HEK293 (cell line): ENCODE measurements around the gene WDR11.

ENCODE experiments used
- FEZF1 ChIP-seq: fragments of 450-650 bp; formaldehyde crosslinking; IDR thresholded peaks from 2 replicates; pipeline ENCODE4 v1.5.1; 2016; ENCODE audit warnings: missing biosample characterization, missing genetic modification characterization
- GLIS1 ChIP-seq: fragments of 450-650 bp; formaldehyde crosslinking; IDR thresholded peaks from 2 replicates; pipeline ENCODE4 v1.5.1; 2016; ENCODE audit warnings: missing biosample characterization, missing genetic modification characterization
- PRDM4 ChIP-seq: fragments of 450-650 bp; formaldehyde crosslinking; IDR thresholded peaks from 2 replicates; pipeline ENCODE4 v1.5.1; 2017; ENCODE audit warnings: missing biosample characterization, missing genetic modification characterization
- PRDM6 ChIP-seq: fragments of 450-650 bp; formaldehyde crosslinking; IDR thresholded peaks from 2 replicates; pipeline ENCODE4 v1.5.1; 2017; ENCODE audit warnings: missing biosample characterization, missing genetic modification characterization
- WT1 ChIP-seq: fragments of 450-650 bp; formaldehyde crosslinking; IDR thresholded peaks from 2 replicates; pipeline ENCODE4 v1.5.1; 2016; ENCODE audit warnings: missing biosample characterization, missing genetic modification characterization
- ZBTB17 ChIP-seq: fragments of 450-650 bp; formaldehyde crosslinking; IDR thresholded peaks from 2 replicates; pipeline ENCODE4 v1.5.1; 2016; ENCODE audit warnings: missing biosample characterization, missing genetic modification characterization
- ZBTB26 ChIP-seq: fragments of 450-650 bp; formaldehyde crosslinking; optimal IDR thresholded peaks from 2 replicates; pipeline ENCODE3; 2016; ENCODE audit warnings: missing biosample characterization, mild to moderate bottlenecking, missing genetic modification characterization
- ZBTB44 ChIP-seq: fragments of 450-650 bp; IDR thresholded peaks from 2 replicates; pipeline ENCODE4 v1.5.1; 2018; ENCODE audit warnings: missing biosample characterization, mild to moderate bottlenecking, missing genetic modification characterization
- ZBTB48 ChIP-seq: fragments of 450-650 bp; formaldehyde crosslinking; IDR thresholded peaks from 2 replicates; pipeline ENCODE4 v1.5.1; 2016; ENCODE audit warnings: missing biosample characterization, missing genetic modification characterization
- ZIC2 ChIP-seq: fragments of 450-650 bp; formaldehyde crosslinking; IDR thresholded peaks from 2 replicates; pipeline ENCODE4 v1.5.1; 2016; ENCODE audit warnings: missing biosample characterization, missing genetic modification characterization
- ZNF140 ChIP-seq: fragments of 450-650 bp; formaldehyde crosslinking; IDR thresholded peaks from 2 replicates; pipeline ENCODE4 v1.5.1; 2016; ENCODE audit warnings: missing biosample characterization, missing genetic modification characterization
- ZNF335 ChIP-seq: fragments of 450-650 bp; formaldehyde crosslinking; conservative IDR thresholded peaks from 2 replicates; pipeline ENCODE4 v1.5.1; 2016; ENCODE audit warnings: missing biosample characterization, missing genetic modification characterization
- ZNF350 ChIP-seq: fragments of 450-650 bp; formaldehyde crosslinking; IDR thresholded peaks from 2 replicates; pipeline ENCODE4 v1.5.0; 2017; ENCODE audit warnings: missing biosample characterization, mild to moderate bottlenecking, missing genetic modification characterization
- ZNF398 ChIP-seq: fragments of 450-650 bp; formaldehyde crosslinking; IDR thresholded peaks from 2 replicates; pipeline ENCODE4 v1.5.1; 2017; ENCODE audit warnings: missing biosample characterization, missing genetic modification characterization
- ZNF501 ChIP-seq: fragments of 450-650 bp; formaldehyde crosslinking; IDR thresholded peaks from 2 replicates; pipeline ENCODE4 v1.5.1; 2016; ENCODE audit warnings: missing biosample characterization, missing genetic modification characterization
- ZNF518A ChIP-seq: fragments of 450-650 bp; formaldehyde crosslinking; conservative IDR thresholded peaks from 2 replicates; pipeline ENCODE4 v1.5.1; 2016; ENCODE audit warnings: low read depth, missing biosample characterization, missing genetic modification characterization
- ZNF585B ChIP-seq: fragments of 450-650 bp; formaldehyde crosslinking; IDR thresholded peaks from 2 replicates; pipeline ENCODE4 v1.5.1; 2016; ENCODE audit warnings: missing biosample characterization, missing genetic modification characterization
- ZNF600 ChIP-seq: fragments of 450-650 bp; formaldehyde crosslinking; IDR thresholded peaks from 2 replicates; pipeline ENCODE4 v1.5.1; 2016; ENCODE audit warnings: missing biosample characterization, missing genetic modification characterization
- ZNF664 ChIP-seq: fragments of 450-650 bp; formaldehyde crosslinking; IDR thresholded peaks from 2 replicates; pipeline ENCODE4 v1.5.1; 2016; ENCODE audit warnings: missing biosample characterization, missing genetic modification characterization
- ZNF701 ChIP-seq: fragments of 450-650 bp; formaldehyde crosslinking; IDR thresholded peaks from 2 replicates; pipeline ENCODE4 v1.5.1; 2016; ENCODE audit warnings: missing biosample characterization, missing genetic modification characterization
- ZNF747 ChIP-seq: fragments of 450-650 bp; formaldehyde crosslinking; IDR thresholded peaks from 2 replicates; pipeline ENCODE4 v1.5.1; 2016; ENCODE audit warnings: missing biosample characterization, missing genetic modification characterization

Gene WDR11

GRCh38 chr10:120950051-120950561 is 98.9 kb downstream of the WDR11 start (continued):
- TF ChIP-seq ZNF398 (tag by site-specific recombination), result no peak
- TF ChIP-seq PRDM6 (tag by site-specific recombination), result peak; percentile 74; the same call in 1 of the 2 replicates
- peak; percentile 76 for TF ChIP-seq WT1 (tag by site-specific recombination)
- peak; percentile 36; the same call in 1 of the 2 replicates for TF ChIP-seq ZBTB44
- TF ChIP-seq ZNF747 (tag by site-specific recombination), result no peak
- no peak for TF ChIP-seq ZNF140 (tag by site-specific recombination)
- TF ChIP-seq ZIC2 (tag by site-specific recombination), result peak; percentile 76
- TF ChIP-seq PRDM4, result peak; percentile 70; the same call in 1 of the 2 replicates
- TF ChIP-seq ZNF518A (tag by site-specific recombination), result no peak
- TF ChIP-seq ZNF501 (tag by site-specific recombination), result 0 out of 2 replicates have a peak, but pooled peaks have one; percentile 40
- TF ChIP-seq ZBTB48 (tag by site-specific recombination), result peak; percentile 55
- TF ChIP-seq ZBTB26 (tag by site-specific recombination), result peak; percentile 28
- no peak for TF ChIP-seq ZNF585B (tag by site-specific recombination)
- TF ChIP-seq ZNF350 (tag by site-specific recombination), result no peak
- TF ChIP-seq ZNF600 (tag by site-specific recombination), result no peak
- TF ChIP-seq FEZF1 (tag by site-specific recombination), result peak; percentile 64
- TF ChIP-seq ZNF664 (tag by site-specific recombination), result peak; percentile 59; the same call in 1 of the 2 replicates
- no peak for TF ChIP-seq ZNF701 (tag by site-specific recombination)
- TF ChIP-seq GLIS1 (tag by site-specific recombination), result peak; percentile 72
- TF ChIP-seq ZNF335 (tag by site-specific recombination), result 0 out of 2 replicates have a peak, but pooled peaks have one; percentile 17
- 0 out of 2 replicates have a peak, but pooled peaks have one; percentile 19 for TF ChIP-seq ZBTB17
